GM18526 (cell line): ENCODE results near the gene EFNB1.

ENCODE experiments used
- POLR2A ChIP-seq: IDR thresholded peaks from 3 replicates; pipeline ENCODE4 v1.6.1; 2011; ENCODE audit not compliant: insufficient read length; ENCODE audit errors: extremely low read depth

Gene EFNB1

GRCh38 chrX:68853665-68854251, 24.9 kb downstream of the EFNB1 start:
- TF ChIP-seq POLR2A = no peak

GRCh38 chrX:68865300-68865699, 36.5 kb downstream of the EFNB1 start:
- no peak for TF ChIP-seq POLR2A

GRCh38 chrX:68865926-68866325, 37.1 kb downstream of the EFNB1 start:
- no peak for TF ChIP-seq POLR2A

- no peak for TF ChIP-seq POLR2A
Observed at GRCh38 chrX:68867458-68868112, 38.8 kb downstream of the EFNB1 start.

GRCh38 chrX:68868316-68868715, 39.5 kb downstream of the EFNB1 start:
- TF ChIP-seq POLR2A = no peak

GRCh38 chrX:68868902-68869800, 40.3 kb downstream of the EFNB1 start:
- TF ChIP-seq POLR2A = no peak

- no peak for TF ChIP-seq POLR2A
Observed at GRCh38 chrX:68870357-68870756, 41.5 kb downstream of the EFNB1 start.

GRCh38 chrX:68872171-68872570, 43.4 kb downstream of the EFNB1 start:
- no peak for TF ChIP-seq POLR2A

- TF ChIP-seq POLR2A = no peak
Observed at GRCh38 chrX:68874076-68874475, 45.3 kb downstream of the EFNB1 start.

GRCh38 chrX:68876731-68877130, 47.9 kb downstream of the EFNB1 start:
- no peak for TF ChIP-seq POLR2A

GRCh38 chrX:68877606-68878005, 48.8 kb downstream of the EFNB1 start:
- TF ChIP-seq POLR2A = no peak

GRCh38 chrX:68878977-68879645, 50.3 kb downstream of the EFNB1 start:
- no peak for TF ChIP-seq POLR2A

- TF ChIP-seq POLR2A = no peak
Observed at GRCh38 chrX:68880846-68881552, 52.2 kb downstream of the EFNB1 start.

GRCh38 chrX:68881911-68882310, 53.1 kb downstream of the EFNB1 start:
- TF ChIP-seq POLR2A = no peak

GRCh38 chrX:68883800-68884199, 55.0 kb downstream of the EFNB1 start:
- TF ChIP-seq POLR2A = no peak
